HCT116 (cell line): ENCODE data around the gene COL28A1. TPM values are rescaled to one million over a fixed set of nuclear protein-coding genes. Genes with fewer than 3 reads are reported as not detected.

Source experiments
- ATAC-seq: fragments of 200-7000 bp; cut with Tn5 transposase; 2 replicates; pipeline ENCODE4 v1.9.1; 2020; ENCODE audit warnings: mild to moderate bottlenecking, moderate library complexity
- BruUV-seq: library from RNA; stranded (reverse); fragments of 400-500 nt; replicated peaks from 2 replicates; lab custom pipeline; 2021; lab: Mats Ljungman, UMichigan
- CTCF ChIA-PET: fragments of 300-600 bp; sonication (Branson Sonifier 250); formaldehyde crosslinking; loops from one replicate; lab custom pipeline; 2021; ENCODE audit warnings: antibody characterized with exemption; lab: Charles Lee
- POLR2A ChIA-PET: fragments of 300-600, 350-600 bp; sonication (Branson Sonifier 250); formaldehyde crosslinking; loops from one replicate; lab custom pipeline; 2021; ENCODE audit warnings: antibody characterized with exemption; lab: Charles Lee
- RAD21 ChIA-PET, 2 experiments: fragments of 300-600 bp; sonication (Branson Sonifier 250); formaldehyde crosslinking; loops; one replicate each; lab custom pipeline; 2023; ENCODE audit warnings: low total read pairs in 2 of 2; ENCODE audit not compliant: uncharacterized antibody in 2 of 2, unreplicated experiment in 2 of 2, low non-redundant PET in 1 of 2; lab: Charles Lee
- DNase-seq: peaks from one replicate; pipeline ENCODE4 v3.0.0-alpha.2; 2010; ENCODE audit warnings: low read depth, low spot score
- H2AFZ ChIP-seq: fragments of 200-600 bp; shearing (Covaris generic), sonication (generic); 2 replicates; pipeline ENCODE4 v1.6.1; 2017; ENCODE audit warnings: low read depth, mixed run types, mixed read lengths, antibody characterized with exemption, low read length; ENCODE audit not compliant: poor library complexity, severe bottlenecking
- H3K27ac ChIP-seq: 2 replicates; pipeline ENCODE4 v1.5.1; 2012; ENCODE audit warnings: low read depth, low read length
- H3K27me3 ChIP-seq: fragments of 200-600 bp; sonication (generic); 2 replicates; pipeline ENCODE4 v1.6.1; 2016; ENCODE audit warnings: mixed run types, low read length, mixed read lengths; ENCODE audit not compliant: insufficient read depth
- H3K36me3 ChIP-seq, 2 experiments: fragments of 200-500 bp in 1 of 2; fragments of 200-600 bp in 1 of 2; sonication (Bioruptor generic) in 1 of 2; sonication (generic) in 1 of 2; 2 replicates each; pipeline versions ENCODE4 v1.5.1 to v1.6.1; 2014 to 2016; ENCODE audit warnings: low read length in 2 of 2, inconsistent platforms in 1 of 2, mixed read lengths in 1 of 2, mixed run types in 1 of 2; ENCODE audit not compliant: insufficient read depth in 2 of 2, control insufficient read depth in 1 of 2
- H3K4me1 ChIP-seq, 2 experiments: fragments of 200-600 bp in 1 of 2; sonication (generic) in 1 of 2; 2 replicates each; pipeline versions ENCODE4 v1.5.1 to v1.6.1; 2012 to 2017; ENCODE audit warnings: low read length in 2 of 2, inconsistent platforms in 1 of 2, mild to moderate bottlenecking in 1 of 2, mixed read lengths in 1 of 2, mixed run types in 1 of 2, moderate library complexity in 1 of 2; ENCODE audit not compliant: insufficient read depth in 2 of 2, control insufficient read depth in 1 of 2
- H3K4me2 ChIP-seq: fragments of 200-600 bp; sonication (generic); 2 replicates; pipeline ENCODE4 v1.6.1; 2017; ENCODE audit warnings: mixed run types, low read length, mixed read lengths
- H3K4me3 ChIP-seq, 2 experiments: fragments of 200-600 bp in 1 of 2; sonication (generic) in 1 of 2; replicated peaks in 1 of 2; 2 replicates each; pipeline ENCODE4 v1.5.1; 2011 to 2016; ENCODE audit warnings: low read length in 2 of 2, control low read depth in 1 of 2, low read depth in 1 of 2, mild to moderate bottlenecking in 1 of 2, mixed read lengths in 1 of 2, mixed run types in 1 of 2
- H3K79me2 ChIP-seq: fragments of 200-600 bp; sonication (generic); 2 replicates; pipeline ENCODE4 v1.6.1; 2017; ENCODE audit warnings: mild to moderate bottlenecking, mixed run types, low read length, moderate library complexity, mixed read lengths; ENCODE audit not compliant: insufficient read depth
- H3K9ac ChIP-seq: fragments of 200-600 bp; sonication (generic); 2 replicates; pipeline ENCODE4 v1.6.1; 2016; ENCODE audit warnings: low read length, mixed read lengths
- H3K9me2 ChIP-seq: fragments of 200-600 bp; sonication (generic), shearing (Covaris generic); 2 replicates; pipeline ENCODE4 v1.6.1; 2017; ENCODE audit warnings: mixed run types, mild to moderate bottlenecking, moderate library complexity; ENCODE audit not compliant: insufficient read depth
- H3K9me3 ChIP-seq, 2 experiments: fragments of 200-500 bp in 1 of 2; fragments of 200-600 bp in 1 of 2; sonication (Bioruptor generic) in 1 of 2; sonication (generic) in 1 of 2; 2 replicates each; pipeline ENCODE4 v1.6.1; 2014 to 2017; ENCODE audit warnings: low read length in 2 of 2, mixed read lengths in 2 of 2, inconsistent platforms in 1 of 2, low read depth in 1 of 2, mild to moderate bottlenecking in 1 of 2, mixed run types in 1 of 2, moderate library complexity in 1 of 2; ENCODE audit not compliant: control insufficient read depth in 1 of 2, insufficient read depth in 1 of 2
- H4K20me1 ChIP-seq: fragments of 200-600 bp; sonication (generic), shearing (Covaris generic); 2 replicates; pipeline ENCODE4 v1.6.1; 2017; ENCODE audit warnings: mixed run types, mild to moderate bottlenecking, moderate library complexity; ENCODE audit not compliant: insufficient read depth
- ATF3 ChIP-seq: IDR thresholded peaks from 2 replicates; pipeline ENCODE4 v1.6.1; 2012
- CBX3 ChIP-seq: IDR thresholded peaks from 2 replicates; pipeline ENCODE4 v1.6.1; 2012; ENCODE audit warnings: low read depth
- CTCF ChIP-seq, 3 experiments: fragments of 200-600 bp in 1 of 3; sonication (generic) in 1 of 3; IDR thresholded peaks in 2 of 3; conservative IDR thresholded peaks in 1 of 3; 2 replicates each; pipeline ENCODE4 v1.5.1; 2012 to 2017; ENCODE audit warnings: low read depth in 2 of 3, low read length in 2 of 3, antibody characterized with exemption in 1 of 3, borderline replicate concordance in 1 of 3, control low read depth in 1 of 3, mild to moderate bottlenecking in 1 of 3, mixed read lengths in 1 of 3, mixed run types in 1 of 3, moderate library complexity in 1 of 3; ENCODE audit not compliant: insufficient read depth in 1 of 3
- EGR1 ChIP-seq: IDR thresholded peaks from 2 replicates; pipeline ENCODE4 v1.6.1; 2012; ENCODE audit warnings: low read depth
- ELF1 ChIP-seq: IDR thresholded peaks from 2 replicates; pipeline ENCODE4 v1.6.1; 2012; ENCODE audit warnings: low read depth, borderline replicate concordance
- EZH2 ChIP-seq: fragments of 200-600 bp; sonication (generic); IDR thresholded peaks from 2 replicates; pipeline ENCODE4 v1.6.1; 2017; ENCODE audit warnings: antibody characterized with exemption, mixed run types
- RAD21 ChIP-seq: IDR thresholded peaks from 2 replicates; pipeline ENCODE4 v1.6.1; 2012; ENCODE audit warnings: low read depth, mild to moderate bottlenecking
- REST ChIP-seq: IDR thresholded peaks from 2 replicates; pipeline ENCODE4 v1.6.1; 2012; ENCODE audit warnings: low read depth
- SIN3A ChIP-seq: IDR thresholded peaks from 2 replicates; pipeline ENCODE4 v1.6.1; 2012; ENCODE audit warnings: low read depth
- SRF ChIP-seq: IDR thresholded peaks from 2 replicates; pipeline ENCODE4 v1.6.1; 2012; ENCODE audit warnings: low read depth
- ZFX ChIP-seq: fragments of 450-650 bp; IDR thresholded peaks from 2 replicates; pipeline ENCODE4 v1.6.1; 2017
- ZNF274 ChIP-seq: fragments of 200-500 bp; sonication (Bioruptor generic); IDR thresholded peaks from 2 replicates; pipeline ENCODE4 v1.6.1; 2014; ENCODE audit warnings: mild to moderate bottlenecking, low read depth, low read length, inconsistent platforms
- intact Hi-C: fragments of 100-400 bp; cut with micrococcal nuclease; formaldehyde crosslinking; loops from 2 replicates; pipeline ENCODE4 v1.10.0; 2022
- total RNA-seq: library from RNA; stranded (reverse); gene quantifications from one replicate; pipeline ENCODE4 v1.2.1, GENCODE V29; 2021; ENCODE audit not compliant: unreplicated experiment

Gene COL28A1
- total RNA-seq, 1 experiment from 2014 or later: 0.12 TPM

GRCh38 chr7:7554649-7555575 is 19.2 kb upstream of the COL28A1 start:
- no peaks in the 10 kb centered on the region for H3K36me3 ChIP-seq
- H3K27ac ChIP-seq: no peak overlapping the region
- H3K9me2 ChIP-seq: no peaks in the 10 kb centered on the region
- H2AFZ ChIP-seq: no peak overlapping the region
- H3K9me3 ChIP-seq: peaks cover 0 to 6% of the 10 kb centered on the region in 2 experiments; a peak in 2 of 4 replicates
- ChIA-PET POLR2A (no interaction called here), RAD21 (no interaction called here), CTCF (no interaction called here)
- H3K4me3 ChIP-seq: no peak overlapping the region
- H3K9ac ChIP-seq: no peak overlapping the region
- no TSS peak for BruUV-seq
- H3K79me2 ChIP-seq: no peaks in the 10 kb centered on the region
- intact Hi-C loops: no loop called here
- no peak for DNase-seq
- H4K20me1 ChIP-seq: no peaks in the 10 kb centered on the region
- no peak overlapping the region for H3K4me2 ChIP-seq
- no peak for ATAC-seq
- TF ChIP-seq EZH2 (no peak), ZNF274 (no peak), ELF1 (no peak), SIN3A (no peak)
- H3K27me3 ChIP-seq: no peaks in the 10 kb centered on the region
- H3K4me1 ChIP-seq: no peaks in the 10 kb centered on the region

- H3K4me2 ChIP-seq: no peak overlapping the region
- no peaks in the 10 kb centered on the region for H3K79me2 ChIP-seq
- ATAC-seq: no peak
- DNase-seq: no peak
- H3K9ac ChIP-seq: no peak overlapping the region
- POLR2A ChIA-PET: no interaction called here
- intact Hi-C loops: no loop called here
- H3K9me3 ChIP-seq: peaks cover 0 to 6% of the 10 kb centered on the region in 2 experiments; a peak in 2 of 4 replicates
- BruUV-seq: no TSS peak
- CTCF ChIA-PET: no interaction called here
- no peaks in the 10 kb centered on the region for H4K20me1 ChIP-seq
- H3K27me3 ChIP-seq: no peaks in the 10 kb centered on the region
- no peaks in the 10 kb centered on the region for H3K4me1 ChIP-seq
- H3K27ac ChIP-seq: no peak overlapping the region
- H2AFZ ChIP-seq: no peak overlapping the region
- no peak overlapping the region for H3K4me3 ChIP-seq
- RAD21 ChIA-PET: no interaction called here
- H3K36me3 ChIP-seq: no peaks in the 10 kb centered on the region
- H3K9me2 ChIP-seq: no peaks in the 10 kb centered on the region
- TF ChIP-seq ZNF274 (no peak), CBX3 (no peak), CTCF (IDR thresholded peaks at IDR 0.05 in 2 of 3, conservative IDR thresholded peaks at IDR 0.05 in 1 of 3; ENCODE audit: borderline replicate concordance in 1 of 3, insufficient read depth in 1 of 3, low read depth in 2 of 3, low read length in 2 of 3) (no peak), SRF (no peak), RAD21 (no peak), ZFX (no peak), EZH2 (no peak), ATF3 (no peak), EGR1 (no peak), REST (no peak)
Measured at GRCh38 chr7:7554021-7554432, 18.4 kb upstream of the COL28A1 start.
